NCI-H82 treated with DMSO at 0.1 percent for 48 hours (cell line): ENCODE data around the gene OTOR.

Experiments
- DNase-seq: peaks from one replicate; lab custom pipeline; 2025; ENCODE audit not compliant: unreplicated experiment; lab: John Stamatoyannopoulos, UW

The OTOR gene

DNA sequence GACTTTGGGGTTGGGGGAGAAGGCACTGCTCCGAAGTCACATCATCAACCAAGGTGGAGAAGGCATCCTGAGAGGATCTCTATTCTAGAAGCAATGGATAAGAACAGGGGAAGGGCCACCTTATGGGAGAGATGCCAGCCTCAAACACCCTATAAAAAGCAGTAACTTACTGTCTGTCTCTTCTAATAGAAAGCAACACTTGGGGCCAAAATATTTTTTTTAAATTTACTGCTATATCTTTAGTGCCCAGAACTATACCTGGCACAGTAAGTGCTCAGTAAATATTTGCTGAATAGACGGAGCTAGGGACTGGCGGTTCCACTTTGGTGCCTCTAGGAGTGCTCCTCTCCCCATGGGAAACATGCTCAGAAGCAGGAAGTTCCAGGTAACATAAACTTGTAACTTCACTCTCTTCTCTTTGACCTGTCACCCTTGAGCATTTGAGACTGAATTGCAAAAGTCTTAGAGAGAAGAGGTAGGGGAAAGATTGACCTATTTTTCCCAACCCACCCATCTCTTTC lies 807 bp upstream of the OTOR start:
- no peak for DNase-seq

DNA sequence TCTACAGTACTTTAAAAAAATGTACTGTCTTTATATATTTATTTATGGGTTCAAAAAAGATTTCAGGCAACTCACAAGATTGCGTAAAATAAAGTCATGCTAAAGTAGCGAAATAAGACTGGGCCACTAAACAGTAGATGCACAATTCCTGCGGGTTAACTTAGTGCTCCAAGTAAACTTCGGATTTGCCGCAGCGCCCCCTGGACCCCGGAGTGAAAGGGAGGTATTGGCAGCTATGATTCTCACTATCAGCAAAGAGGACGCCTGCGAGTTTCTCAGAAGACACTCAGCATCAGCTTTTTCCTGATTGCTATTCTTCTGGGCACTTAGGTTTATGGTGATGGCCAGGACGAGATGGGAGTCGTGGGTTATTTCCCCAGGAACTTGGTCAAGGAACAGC lies 1.4 kb downstream of the OTOR start:
- no peak for DNase-seq

DNA sequence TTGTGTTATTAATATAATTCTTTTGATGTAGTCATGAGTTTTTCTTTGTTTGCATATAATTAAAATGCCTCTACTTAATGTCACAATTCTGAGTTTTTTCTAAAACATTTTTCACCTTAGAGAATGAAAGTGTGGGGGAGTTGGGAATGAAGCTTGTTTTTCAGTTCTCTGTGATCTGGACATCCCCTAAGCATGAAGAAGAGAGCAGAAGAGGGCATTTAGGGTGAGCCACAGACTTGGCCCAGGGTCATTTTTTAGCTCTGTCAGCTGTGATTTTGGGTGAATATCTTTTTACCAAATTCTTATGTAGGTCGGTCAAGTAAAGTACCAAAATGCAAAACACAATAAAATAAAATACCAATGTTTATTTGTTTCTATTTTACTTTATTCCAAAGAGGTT lies 3.9 kb downstream of the OTOR start:
- DNase-seq: no peak

DNA sequence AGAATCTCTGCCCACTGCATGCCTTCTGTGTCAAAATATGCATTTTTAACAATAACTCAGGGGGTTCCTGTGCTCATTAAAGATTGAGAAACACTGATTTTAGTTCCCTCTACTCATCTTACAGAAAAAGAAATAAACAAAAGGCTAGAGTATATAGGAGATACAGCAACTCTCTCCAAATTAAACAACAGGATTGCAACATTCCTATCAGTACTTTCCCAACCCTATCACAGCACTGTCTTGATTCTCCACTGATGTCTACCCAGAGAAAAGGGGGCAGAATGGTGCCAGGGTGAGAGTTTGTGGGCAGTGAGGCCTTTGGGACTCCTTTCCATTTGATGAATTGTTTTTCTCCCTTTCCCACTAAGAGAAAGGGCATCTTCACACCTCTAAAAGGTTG lies 4.7 kb downstream of the OTOR start:
- DNase-seq: no peak

DNA sequence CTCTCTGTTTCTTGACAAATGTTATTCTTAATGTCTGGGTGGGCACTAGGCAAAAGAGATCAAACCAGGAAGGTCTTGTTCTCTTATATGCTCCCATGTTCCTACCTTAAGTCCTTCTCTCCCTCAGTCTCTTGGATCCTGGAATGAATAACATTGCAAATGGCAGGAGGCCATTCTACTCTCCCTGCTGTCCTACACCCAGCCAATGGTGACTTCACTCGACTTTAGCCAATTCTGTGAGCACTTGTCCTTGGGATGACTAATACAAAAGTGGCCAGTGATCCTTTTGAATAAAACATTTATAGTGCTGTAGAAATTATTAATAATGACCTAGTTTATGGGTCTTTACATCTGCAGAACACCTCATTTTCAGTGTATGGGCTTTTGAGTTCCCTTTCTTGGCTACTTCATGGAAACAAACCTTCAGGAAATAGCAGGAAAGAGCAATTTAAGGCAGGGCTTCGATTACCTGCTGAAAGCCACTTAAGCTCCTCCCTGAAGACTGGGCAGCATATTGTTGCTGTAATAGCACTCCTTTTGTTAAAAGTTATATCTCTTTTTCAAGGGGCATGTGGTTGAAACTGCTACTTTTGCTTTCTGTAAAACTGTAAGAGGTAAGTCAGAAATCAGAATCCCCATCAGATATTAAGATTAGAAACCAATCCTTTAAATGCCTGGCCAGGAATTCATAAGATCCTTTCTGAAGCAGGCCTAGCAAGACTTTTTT lies 10.5 kb downstream of the OTOR start:
- DNase-seq: no peak

DNA sequence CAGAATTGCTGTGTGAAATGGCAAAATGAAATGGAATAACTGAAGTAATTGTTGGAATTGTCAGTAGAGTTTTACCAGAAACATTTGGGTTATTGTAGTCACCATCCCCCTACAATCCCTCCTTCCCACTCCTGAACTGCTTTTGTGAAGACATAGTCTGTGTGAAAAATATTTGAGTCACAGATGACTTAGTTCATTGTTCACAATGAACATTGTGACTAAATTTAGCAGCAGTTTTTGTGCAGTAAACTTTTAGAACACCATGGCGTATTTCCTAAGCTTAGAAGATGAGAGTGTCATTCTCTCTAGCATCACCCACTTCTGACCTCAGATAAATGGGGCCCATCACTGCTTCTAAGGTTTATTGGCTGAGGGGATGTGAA lies 11.0 kb downstream of the OTOR start:
- DNase-seq: no peak

GRCh38 chr20:16760431-16761304 lies 12.5 kb downstream of the OTOR start:
- no peak for DNase-seq

- peak; percentile 73 for DNase-seq
Observed at GRCh38 chr20:16761305-16761829, 13.2 kb downstream of the OTOR start.

GRCh38 chr20:16764560-16764959 lies 16.4 kb downstream of the OTOR start:
- no peak for DNase-seq

DNA sequence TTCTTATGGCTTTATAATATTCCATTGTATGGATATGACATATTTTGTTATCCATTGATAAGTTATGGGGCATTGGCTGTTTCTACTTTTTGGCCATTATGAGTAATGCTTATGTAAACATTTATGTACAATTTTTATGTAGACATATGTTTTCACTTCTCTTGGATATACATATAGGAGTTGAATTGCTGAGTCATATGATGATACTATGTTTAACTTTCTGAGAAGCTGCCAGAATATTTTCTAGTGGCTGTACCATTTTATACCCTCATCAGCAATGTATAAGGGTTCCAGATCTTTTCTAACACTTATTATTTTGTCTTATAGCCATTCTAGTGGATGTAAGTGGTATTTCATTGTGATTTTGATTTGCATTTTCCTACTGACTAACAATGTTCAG lies 23.1 kb downstream of the OTOR start:
- no peak for DNase-seq

- DNase-seq: no peak
Observed at GRCh38 chr20:16775961-16776360, 27.8 kb downstream of the OTOR start.

- DNase-seq: no peak
Observed at GRCh38 chr20:16777126-16777525, 29.0 kb downstream of the OTOR start.

GRCh38 chr20:16778159-16778558 lies 30.0 kb downstream of the OTOR start:
- no peak for DNase-seq

GRCh38 chr20:16781496-16781895 lies 33.3 kb downstream of the OTOR start:
- DNase-seq: no peak

DNA sequence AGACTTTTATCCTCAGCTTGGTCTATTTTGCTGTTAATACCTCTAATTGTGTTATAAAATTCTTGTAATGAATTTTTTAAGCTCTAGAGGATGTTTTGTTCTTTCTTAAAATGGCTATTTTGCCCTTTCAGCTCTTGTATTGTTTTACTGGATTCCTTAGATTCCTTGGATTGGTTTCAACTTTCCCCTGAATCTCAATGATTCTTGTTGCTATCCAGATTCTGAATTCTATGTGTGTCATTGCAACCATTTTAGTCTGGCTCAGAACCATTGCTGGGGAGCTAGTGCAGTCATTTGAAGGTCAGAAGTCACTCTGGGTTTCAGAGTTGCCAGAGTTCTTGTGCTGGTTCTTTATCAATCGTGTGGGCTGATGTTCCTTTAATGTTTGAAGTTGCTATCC lies 37.1 kb downstream of the OTOR start:
- DNase-seq: no peak
